AG09309 (cell line): Measurements from ENCODE around the gene PROM2.

ENCODE experiments used
- DNase-seq: peaks from one replicate; pipeline ENCODE4 v3.0.0-alpha.2; 2010; ENCODE audit warnings: low read depth
- H3K4me3 ChIP-seq: 2 replicates; pipeline ENCODE4 v1.5.1; 2011; ENCODE audit warnings: mild to moderate bottlenecking, low read depth, low read length, moderate library complexity; ENCODE audit not compliant: control insufficient read depth
- TF ChIP-seq, protein P1 (sequence below): IDR thresholded peaks from 2 replicates; pipeline ENCODE4 v1.5.1; 2011; ENCODE audit warnings: mild to moderate bottlenecking, low read depth, low read length, inconsistent platforms; ENCODE audit not compliant: insufficient read depth, control insufficient read depth; ENCODE audit errors: missing control alignments

PROM2 gene

DNA sequence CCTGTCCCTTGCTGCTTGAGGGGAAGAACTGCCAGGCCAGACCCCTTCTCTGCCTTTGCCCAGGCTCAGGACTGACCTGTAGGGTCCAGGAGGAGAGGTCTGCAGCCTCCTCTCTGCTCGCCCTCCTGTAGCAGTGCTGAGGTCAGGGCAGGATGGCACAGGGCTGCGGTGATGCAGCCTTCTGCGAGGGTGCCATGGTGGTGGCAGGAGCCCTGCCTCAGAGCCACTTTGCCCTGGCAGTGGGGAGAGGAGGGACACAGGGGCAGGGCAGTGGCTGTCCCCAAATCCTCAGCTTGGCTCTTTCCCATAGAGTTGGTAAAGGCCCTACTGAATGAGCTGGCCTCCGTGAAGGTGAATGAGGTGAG is 884 bp downstream of the PROM2 start:
- no peak for DNase-seq
- H3K4me3 ChIP-seq = no peak overlapping the region
- TF ChIP-seq, protein P1, sequence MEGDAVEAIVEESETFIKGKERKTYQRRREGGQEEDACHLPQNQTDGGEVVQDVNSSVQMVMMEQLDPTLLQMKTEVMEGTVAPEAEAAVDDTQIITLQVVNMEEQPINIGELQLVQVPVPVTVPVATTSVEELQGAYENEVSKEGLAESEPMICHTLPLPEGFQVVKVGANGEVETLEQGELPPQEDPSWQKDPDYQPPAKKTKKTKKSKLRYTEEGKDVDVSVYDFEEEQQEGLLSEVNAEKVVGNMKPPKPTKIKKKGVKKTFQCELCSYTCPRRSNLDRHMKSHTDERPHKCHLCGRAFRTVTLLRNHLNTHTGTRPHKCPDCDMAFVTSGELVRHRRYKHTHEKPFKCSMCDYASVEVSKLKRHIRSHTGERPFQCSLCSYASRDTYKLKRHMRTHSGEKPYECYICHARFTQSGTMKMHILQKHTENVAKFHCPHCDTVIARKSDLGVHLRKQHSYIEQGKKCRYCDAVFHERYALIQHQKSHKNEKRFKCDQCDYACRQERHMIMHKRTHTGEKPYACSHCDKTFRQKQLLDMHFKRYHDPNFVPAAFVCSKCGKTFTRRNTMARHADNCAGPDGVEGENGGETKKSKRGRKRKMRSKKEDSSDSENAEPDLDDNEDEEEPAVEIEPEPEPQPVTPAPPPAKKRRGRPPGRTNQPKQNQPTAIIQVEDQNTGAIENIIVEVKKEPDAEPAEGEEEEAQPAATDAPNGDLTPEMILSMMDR = no peak

DNA sequence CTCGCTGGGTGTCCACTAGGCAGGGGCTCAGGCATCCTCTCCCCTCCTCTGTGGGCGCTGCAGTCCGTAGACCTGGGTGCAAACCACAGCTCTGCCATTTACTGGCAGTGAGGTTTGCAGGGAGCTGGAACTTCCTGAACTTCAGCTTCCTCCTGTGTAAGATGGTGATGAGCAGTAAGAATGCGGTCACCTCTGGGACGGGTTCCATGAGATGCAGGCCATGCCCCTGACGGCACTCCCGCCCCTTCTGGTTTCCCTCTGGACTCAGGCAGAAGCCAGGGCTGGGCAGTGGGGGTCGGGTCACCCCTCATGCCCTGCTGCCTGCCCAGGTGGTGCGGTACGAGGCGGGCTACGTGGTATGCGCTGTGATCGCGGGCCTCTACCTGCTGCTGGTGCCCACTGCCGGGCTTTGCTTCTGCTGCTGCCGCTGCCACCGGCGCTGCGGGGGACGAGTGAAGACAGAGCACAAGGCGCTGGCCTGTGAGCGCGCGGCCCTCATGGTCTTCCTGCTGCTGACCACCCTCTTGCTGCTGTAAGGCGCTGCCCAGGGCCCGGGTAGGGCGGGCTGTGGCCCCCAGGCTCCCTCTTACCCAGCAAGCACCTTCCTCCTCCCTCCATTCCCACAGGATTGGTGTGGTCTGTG is 1.5 kb downstream of the PROM2 start:
- H3K4me3 ChIP-seq = no peak overlapping the region
- DNase-seq = no peak
- TF ChIP-seq, protein P1 = no peak

DNA sequence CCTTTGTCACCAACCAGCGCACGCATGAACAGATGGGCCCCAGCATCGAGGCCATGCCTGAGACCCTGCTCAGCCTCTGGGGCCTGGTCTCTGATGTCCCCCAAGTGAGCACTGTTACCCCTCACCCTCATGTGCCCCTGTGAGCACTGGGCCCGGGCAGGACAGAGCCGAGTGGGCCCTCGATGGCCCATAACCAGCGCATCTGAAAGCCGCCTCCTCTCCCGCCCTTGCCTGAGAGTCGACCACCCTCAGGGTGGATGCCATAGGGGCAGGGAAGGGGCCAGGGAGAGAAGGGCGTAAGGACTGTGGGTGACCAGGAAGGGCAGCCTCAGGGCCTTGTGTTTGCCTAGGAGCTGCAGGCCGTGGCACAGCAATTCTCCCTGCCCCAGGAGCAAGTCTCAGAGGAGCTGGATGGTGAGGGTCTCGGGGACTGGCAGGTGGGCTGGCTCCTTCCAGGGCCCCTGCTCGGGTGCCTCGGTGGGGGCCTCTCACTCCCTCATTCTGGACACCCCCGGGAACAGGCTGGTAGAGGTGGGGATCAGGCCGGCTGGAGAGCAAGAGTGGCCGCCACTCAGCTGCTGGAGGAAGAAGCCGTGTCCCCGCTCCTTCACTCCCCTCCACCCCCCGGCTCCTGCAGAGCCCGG is 2.1 kb downstream of the PROM2 start:
- DNase-seq = no peak
- H3K4me3 ChIP-seq = no peak overlapping the region
- TF ChIP-seq, protein P1 = no peak

DNA sequence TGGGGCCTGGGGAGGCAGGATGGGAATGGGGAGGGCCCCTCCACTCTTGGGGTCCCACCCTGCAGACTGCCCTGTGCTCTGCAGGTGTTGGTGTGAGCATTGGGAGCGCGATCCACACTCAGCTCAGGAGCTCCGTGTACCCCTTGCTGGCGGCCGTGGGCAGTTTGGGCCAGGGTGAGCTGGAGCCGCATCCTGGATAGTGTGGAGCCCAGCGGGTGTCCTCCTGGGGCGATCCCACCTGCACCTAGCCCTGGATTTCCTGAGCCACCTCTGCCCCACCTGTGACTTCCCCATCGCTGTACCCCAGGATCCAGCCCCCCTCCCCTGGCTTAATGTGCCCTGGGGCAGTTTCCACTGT is 2.6 kb downstream of the PROM2 start:
- H3K4me3 ChIP-seq = no peak overlapping the region
- TF ChIP-seq, protein P1 = no peak
- no peak for DNase-seq

DNA sequence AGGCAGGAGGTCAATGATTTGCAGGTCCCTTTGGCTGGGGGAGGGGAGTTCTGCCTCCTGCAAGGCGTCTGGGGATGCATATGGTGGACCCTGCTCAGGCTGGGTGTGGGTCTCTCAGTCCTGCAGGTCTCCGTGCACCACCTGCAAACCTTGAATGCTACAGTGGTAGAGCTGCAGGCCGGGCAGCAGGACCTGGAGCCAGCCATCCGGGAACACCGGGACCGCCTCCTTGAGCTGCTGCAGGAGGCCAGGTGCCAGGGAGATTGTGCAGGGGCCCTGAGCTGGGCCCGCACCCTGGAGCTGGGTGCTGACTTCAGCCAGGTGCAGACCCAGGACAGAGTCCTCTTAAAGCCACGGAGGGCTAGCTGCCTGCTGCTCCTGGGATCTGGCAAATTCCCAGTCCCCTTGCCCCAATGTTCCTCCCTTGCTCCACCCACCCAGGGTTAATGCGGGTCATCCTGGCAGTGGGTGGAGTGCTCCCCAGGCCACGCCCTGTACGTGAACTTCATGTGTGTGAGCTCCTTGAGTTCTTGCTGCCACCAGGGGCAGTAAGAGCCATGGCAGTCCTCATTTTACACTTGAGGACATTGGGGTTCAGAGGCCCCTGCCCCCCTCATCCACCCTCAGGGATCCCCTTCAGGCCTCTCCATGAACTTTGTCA is 3.1 kb downstream of the PROM2 start:
- DNase-seq = no peak
- no peak overlapping the region for H3K4me3 ChIP-seq
- TF ChIP-seq, protein P1 = no peak

DNA sequence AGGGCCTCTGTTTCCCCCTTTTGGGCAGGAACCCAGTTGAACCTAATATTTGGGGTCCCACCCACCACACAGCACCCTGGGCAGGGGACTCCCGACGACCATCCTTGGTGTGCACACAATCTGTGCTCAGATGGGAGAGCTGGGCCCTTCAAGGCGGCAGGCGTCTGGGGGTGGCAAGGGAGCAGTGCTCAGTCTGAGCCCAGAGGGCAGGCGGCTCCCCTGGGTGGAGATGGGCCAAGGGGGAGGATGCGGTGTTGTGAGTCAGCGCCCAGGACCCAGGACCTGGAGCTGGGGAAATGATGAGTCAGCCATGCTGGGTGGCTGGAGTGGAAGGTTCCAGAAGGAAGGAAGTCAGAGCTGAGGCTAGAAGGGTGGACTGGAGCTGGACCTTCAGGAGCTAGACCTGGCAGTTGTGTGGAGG is 3.8 kb downstream of the PROM2 start:
- TF ChIP-seq, protein P1 = no peak
- no peak overlapping the region for H3K4me3 ChIP-seq
- peak; percentile 18 for DNase-seq
